NCI-H146 treated with DMSO at 0.1 percent for 48 hours (cell line): ENCODE data around the gene FRMPD4.

ENCODE experiments used
- DNase-seq: peaks from one replicate; lab custom pipeline; 2025; ENCODE audit not compliant: unreplicated experiment; lab: John Stamatoyannopoulos, UW

Gene FRMPD4

GRCh38 chrX:12423346-12423745 lies 285.1 kb downstream of the FRMPD4 start:
- no peak for DNase-seq

GRCh38 chrX:12425496-12425895 lies 287.2 kb downstream of the FRMPD4 start:
- DNase-seq, result no peak

GRCh38 chrX:12426420-12426819 lies 288.1 kb downstream of the FRMPD4 start:
- DNase-seq, result no peak

GRCh38 chrX:12434493-12434892 lies 296.2 kb downstream of the FRMPD4 start:
- no peak for DNase-seq

- no peak for DNase-seq
These were observed 301.1 kb downstream of the FRMPD4 start for GRCh38 chrX:12439416-12439815.

- DNase-seq, result no peak
These were observed 302.0 kb downstream of the FRMPD4 start for GRCh38 chrX:12440246-12440645.

GRCh38 chrX:12441381-12442128 lies 303.3 kb downstream of the FRMPD4 start:
- DNase-seq, result no peak

- no peak for DNase-seq
These were observed 305.3 kb downstream of the FRMPD4 start for GRCh38 chrX:12443534-12444098.

- DNase-seq, result no peak
These were observed 308.2 kb downstream of the FRMPD4 start for GRCh38 chrX:12446342-12447075.

- DNase-seq, result no peak
These were observed 309.3 kb downstream of the FRMPD4 start for GRCh38 chrX:12447448-12448064.

- DNase-seq, result no peak
These were observed 314.0 kb downstream of the FRMPD4 start for GRCh38 chrX:12452268-12452667.

GRCh38 chrX:12460929-12461328 lies 322.7 kb downstream of the FRMPD4 start:
- DNase-seq, result no peak

- no peak for DNase-seq
These were observed 324.8 kb downstream of the FRMPD4 start for GRCh38 chrX:12463052-12463451.

- no peak for DNase-seq
These were observed 325.6 kb downstream of the FRMPD4 start for GRCh38 chrX:12463873-12464272.

GRCh38 chrX:12467321-12467720 lies 329.0 kb downstream of the FRMPD4 start:
- DNase-seq, result no peak

- DNase-seq, result no peak
These were observed 331.0 kb downstream of the FRMPD4 start for GRCh38 chrX:12469296-12469695.

- no peak for DNase-seq
These were observed 332.8 kb downstream of the FRMPD4 start for GRCh38 chrX:12471061-12471460.

GRCh38 chrX:12480956-12481355 lies 342.7 kb downstream of the FRMPD4 start:
- no peak for DNase-seq

- no peak for DNase-seq
These were observed 349.9 kb downstream of the FRMPD4 start for GRCh38 chrX:12488220-12488619.

GRCh38 chrX:12488771-12489170 lies 350.5 kb downstream of the FRMPD4 start:
- no peak for DNase-seq

GRCh38 chrX:12489341-12489740 lies 351.1 kb downstream of the FRMPD4 start:
- DNase-seq, result no peak
